ENCODE results near the gene RASGRP2.

- TF ChIP-seq CTCF (IDR thresholded peaks at IDR 0.05) (no peak), POLR2AphosphoS5 (IDR thresholded peaks at IDR 0.05) (peak; percentile 36), POLR2A (IDR thresholded peaks at IDR 0.05) (no peak), EP300 (IDR thresholded peaks at IDR 0.05) (no peak)
These were observed 19.0 kb upstream of the RASGRP2 start for GRCh38 chr11:64762674-64763525.
